SK-N-SH (cell line): ENCODE results near the gene SGCA. TPM values are rescaled to one million over a fixed set of nuclear protein-coding genes. Genes with fewer than 3 reads are reported as not detected.

Experiments used
- CTCF ChIA-PET: fragments of 300-600, 350-600 bp; formaldehyde crosslinking; extraction: SDS; loops from one replicate; lab custom pipeline; 2021; lab: Yijun Ruan, JAX
- POLR2A ChIA-PET: fragments of 350-600 bp; sonication (Branson Sonifier 250); formaldehyde crosslinking; extraction: SDS; loops from one replicate; lab custom pipeline; 2020; ENCODE audit warnings: antibody characterized with exemption, inconsistent platforms; lab: Yijun Ruan, JAX
- DNase-seq: peaks from one replicate; pipeline ENCODE4 v3.0.0; 2012
- H2AFZ ChIP-seq: fragments of 200-600 bp; sonication (generic); 2 replicates; pipeline ENCODE4 v1.8.1; 2016; ENCODE audit warnings: antibody characterized with exemption, mild to moderate bottlenecking, low read depth
- H3F3A ChIP-seq: fragments of 200-600 bp; sonication (generic); replicated peaks from 2 replicates; pipeline ENCODE3; 2016; ENCODE audit warnings: antibody characterized with exemption, mild to moderate bottlenecking; ENCODE audit not compliant: insufficient read depth
- H3K27ac ChIP-seq, 2 experiments: fragments of 200-500 bp in 1 of 2; fragments of 200-600 bp in 1 of 2; sonication (Bioruptor generic) in 1 of 2; sonication (generic), shearing (Covaris generic) in 1 of 2; 2 replicates each; pipeline versions ENCODE4 v1.5.1 to v1.6.1; 2014 to 2016; ENCODE audit warnings: low read depth in 2 of 2, inconsistent platforms in 1 of 2, low read length in 1 of 2, mild to moderate bottlenecking in 1 of 2, mixed read lengths in 1 of 2
- H3K27me3 ChIP-seq: fragments of 200-600 bp; sonication (generic), shearing (Covaris generic); 2 replicates; pipeline ENCODE4 v1.6.1; 2016; ENCODE audit warnings: mixed run types; ENCODE audit not compliant: insufficient read depth
- H3K36me3 ChIP-seq, 2 experiments: fragments of 200-500 bp in 1 of 2; fragments of 200-600 bp in 1 of 2; sonication (Bioruptor generic) in 1 of 2; sonication (generic) in 1 of 2; replicated peaks in 1 of 2; 2 replicates each; pipeline versions ENCODE3 to v1.5.1; 2014 to 2016; ENCODE audit warnings: low read length in 1 of 2, mild to moderate bottlenecking in 1 of 2; ENCODE audit not compliant: insufficient read depth in 2 of 2, control insufficient read depth in 1 of 2
- H3K4me1 ChIP-seq, 2 experiments: fragments of 200-500 bp in 1 of 2; fragments of 200-600 bp in 1 of 2; sonication (Bioruptor generic) in 1 of 2; sonication (generic), shearing (Covaris generic) in 1 of 2; 2 replicates each; pipeline versions ENCODE4 v1.5.1 to v1.6.1; 2014 to 2016; ENCODE audit warnings: low read depth in 1 of 2, low read length in 1 of 2, mixed run types in 1 of 2; ENCODE audit not compliant: insufficient read depth in 2 of 2, control insufficient read depth in 1 of 2
- H3K4me2 ChIP-seq: fragments of 200-600 bp; sonication (generic), shearing (Covaris generic); 2 replicates; pipeline ENCODE4 v1.6.1; 2017; ENCODE audit warnings: mixed run types
- H3K4me3 ChIP-seq, 2 experiments: fragments of 200-500 bp in 1 of 2; fragments of 200-600 bp in 1 of 2; sonication (Bioruptor generic) in 1 of 2; sonication (generic), shearing (Covaris generic) in 1 of 2; 2 replicates each; pipeline versions ENCODE4 v1.5.1 to v1.8.1; 2014 to 2016; ENCODE audit warnings: low read depth in 2 of 2, inconsistent platforms in 1 of 2, low read length in 1 of 2, mild to moderate bottlenecking in 1 of 2, mixed read lengths in 1 of 2, moderate library complexity in 1 of 2
- H3K79me2 ChIP-seq: fragments of 200-600 bp; sonication (generic); 2 replicates; pipeline ENCODE4 v1.8.1; 2017; ENCODE audit warnings: mild to moderate bottlenecking; ENCODE audit not compliant: insufficient read depth
- H3K9ac ChIP-seq: fragments of 200-600 bp; sonication (generic); 2 replicates; pipeline ENCODE4 v1.6.1; 2017; ENCODE audit warnings: mixed run types
- H3K9me2 ChIP-seq: fragments of 200-600 bp; sonication (generic); 2 replicates; pipeline ENCODE4 v1.6.1; 2017; ENCODE audit warnings: mixed run types
- H3K9me3 ChIP-seq: fragments of 200-600 bp; sonication (generic); 2 replicates; pipeline ENCODE4 v1.6.1; 2017; ENCODE audit warnings: mixed run types, mild to moderate bottlenecking, moderate library complexity
- H4K20me1 ChIP-seq: fragments of 200-600 bp; sonication (generic); 2 replicates; pipeline ENCODE4 v1.6.1; 2017; ENCODE audit warnings: mild to moderate bottlenecking, mixed run types; ENCODE audit not compliant: insufficient read depth
- GATA2 ChIP-seq: sonication (generic); formaldehyde crosslinking; IDR thresholded peaks from 2 replicates; pipeline ENCODE4 v1.5.0; 2020; ENCODE audit warnings: mild to moderate bottlenecking, missing genetic modification reagents
- NFIC ChIP-seq: IDR thresholded peaks from 2 replicates; pipeline ENCODE4 v1.4.0; 2012; ENCODE audit warnings: borderline replicate concordance
- NRF1 ChIP-seq: IDR thresholded peaks from 2 replicates; pipeline ENCODE4 v1.6.1; 2012; ENCODE audit warnings: low read depth, mild to moderate bottlenecking, low read length
- SIN3A ChIP-seq: IDR thresholded peaks from 2 replicates; pipeline ENCODE4 v1.6.1; 2012; ENCODE audit warnings: low read depth, mild to moderate bottlenecking, low read length, moderate library complexity, borderline replicate concordance
- SMC3 ChIP-seq: IDR thresholded peaks from 2 replicates; pipeline ENCODE4 v1.6.1; 2012; ENCODE audit warnings: low read depth, low read length, improper control_type of control experiment
- TAF1 ChIP-seq: IDR thresholded peaks from 2 replicates; pipeline ENCODE4 v1.6.1; 2012; ENCODE audit warnings: low read depth, mild to moderate bottlenecking, low read length, moderate library complexity, borderline replicate concordance
- TCF12 ChIP-seq: IDR thresholded peaks from 2 replicates; pipeline ENCODE4 v1.4.0; 2012
- USF2 ChIP-seq: fragments of 150-350 bp; IDR thresholded peaks from 2 replicates; pipeline ENCODE4 v1.6.1; 2017; ENCODE audit warnings: antibody characterized with exemption, low read length, low read depth, borderline replicate concordance
- YY1 ChIP-seq: IDR thresholded peaks from 2 replicates; pipeline ENCODE4 v1.4.0; 2012; ENCODE audit warnings: low read depth, mild to moderate bottlenecking
- WGBS: methylation state at CpG from one replicate; pipeline ENCODE4 v1.1.6; 2017; ENCODE audit warnings: low lambda C conversion rate; 5-methylcytosine and 5-hydroxymethylcytosine counted together
- polyA plus RNA-seq, 3 experiments: library from polyadenylated mRNA; depleted of rRNA; stranded (reverse); fragments of >200 nt; gene quantifications; 2 replicates each; pipeline ENCODE4 v1.2.3, GENCODE V29; 2012
- TF ChIP-seq, protein P1 (sequence below): IDR thresholded peaks from 2 replicates; pipeline ENCODE4 v1.4.0; 2012; ENCODE audit warnings: low read depth
- TF ChIP-seq, protein P2 (sequence below): fragments of 150-350 bp; IDR thresholded peaks from 2 replicates; pipeline ENCODE4 v1.6.1; 2016; ENCODE audit warnings: mild to moderate bottlenecking, low read depth, low read length
- TF ChIP-seq, protein P3 (sequence below): IDR thresholded peaks from 2 replicates; pipeline ENCODE4 v1.4.0; 2012; ENCODE audit warnings: low read depth, borderline replicate concordance

The SGCA gene
- polyA plus RNA-seq, 1 of the 3 experiments (the other 2 are of a cell fraction): not detected

- ChIA-PET CTCF (interaction anchor here (0.7 to 11.3 kb wide), 10 partner anchors 8 to 68 kb away, joined by 3 to 116 read pairs (median 6); partner anchors contain the start of genes COL1A1 and PPP1R9B), POLR2A (interaction anchor here (0.6 to 2.5 kb wide), 8 partner anchors 10 to 399 kb away, joined by 3 to 13 read pairs (median 3); no protein-coding TSS in a partner anchor)
- H4K20me1 ChIP-seq: 0 out of 2 replicates have a peak, but pooled peaks cover 3% of the 10 kb centered on the region
- H3K9me2 ChIP-seq: no peaks in the 10 kb centered on the region
- H3F3A ChIP-seq: peaks cover 29% of the 10 kb centered on the region
- peaks cover 20 to 23% of the 10 kb centered on the region in 2 experiments; a peak in 3 of 4 replicates for H3K4me1 ChIP-seq
- H2AFZ ChIP-seq: no peak overlapping the region
- no peak overlapping the region for H3K4me3 ChIP-seq
- H3K36me3 ChIP-seq: peaks cover 11 to 23% of the 10 kb centered on the region in 2 experiments
- H3K9me3 ChIP-seq: no peaks in the 10 kb centered on the region
- no peaks in the 10 kb centered on the region for H3K79me2 ChIP-seq
- no peak overlapping the region for H3K9ac ChIP-seq
- TF ChIP-seq TCF12 (no peak), SIN3A (no peak), USF2 (no peak), NFIC (no peak), TAF1 (no peak), NRF1 (no peak), GATA2 (no peak), SMC3 (no peak), YY1 (no peak)
- TF ChIP-seq, protein P1, sequence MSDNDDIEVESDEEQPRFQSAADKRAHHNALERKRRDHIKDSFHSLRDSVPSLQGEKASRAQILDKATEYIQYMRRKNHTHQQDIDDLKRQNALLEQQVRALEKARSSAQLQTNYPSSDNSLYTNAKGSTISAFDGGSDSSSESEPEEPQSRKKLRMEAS: no peak
- TF ChIP-seq, protein P2, sequence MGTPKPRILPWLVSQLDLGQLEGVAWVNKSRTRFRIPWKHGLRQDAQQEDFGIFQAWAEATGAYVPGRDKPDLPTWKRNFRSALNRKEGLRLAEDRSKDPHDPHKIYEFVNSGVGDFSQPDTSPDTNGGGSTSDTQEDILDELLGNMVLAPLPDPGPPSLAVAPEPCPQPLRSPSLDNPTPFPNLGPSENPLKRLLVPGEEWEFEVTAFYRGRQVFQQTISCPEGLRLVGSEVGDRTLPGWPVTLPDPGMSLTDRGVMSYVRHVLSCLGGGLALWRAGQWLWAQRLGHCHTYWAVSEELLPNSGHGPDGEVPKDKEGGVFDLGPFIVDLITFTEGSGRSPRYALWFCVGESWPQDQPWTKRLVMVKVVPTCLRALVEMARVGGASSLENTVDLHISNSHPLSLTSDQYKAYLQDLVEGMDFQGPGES: no peak
- TF ChIP-seq, protein P3, sequence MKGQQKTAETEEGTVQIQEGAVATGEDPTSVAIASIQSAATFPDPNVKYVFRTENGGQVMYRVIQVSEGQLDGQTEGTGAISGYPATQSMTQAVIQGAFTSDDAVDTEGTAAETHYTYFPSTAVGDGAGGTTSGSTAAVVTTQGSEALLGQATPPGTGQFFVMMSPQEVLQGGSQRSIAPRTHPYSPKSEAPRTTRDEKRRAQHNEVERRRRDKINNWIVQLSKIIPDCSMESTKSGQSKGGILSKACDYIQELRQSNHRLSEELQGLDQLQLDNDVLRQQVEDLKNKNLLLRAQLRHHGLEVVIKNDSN: no peak
- no peak for DNase-seq
- WGBS: 95% methylated on average over 6 of the region's 6 CpGs
- peak overlapping the region; percentile 50; the same call in 1 of the 2 replicates for H3K4me2 ChIP-seq
- H3K27me3 ChIP-seq: no peaks in the 10 kb centered on the region
- peak overlapping the region in 1 of 2 experiments; percentile 69; a peak in 1 of 4 replicates for H3K27ac ChIP-seq
Observed at GRCh38 chr17:50132104-50132794, 33.6 kb upstream of the SGCA start.
